ENCODE measurements around the gene BICRAL.

BICRAL gene

GRCh38 chr6:42781546-42781795 lies 381 bp upstream of the BICRAL start:
- no peak for TF ChIP-seq CTCF (IDR thresholded peaks at IDR 0.05; ENCODE audit: low read depth, low read length)
- no peak for DNase-seq (ENCODE audit: extremely low read depth, low read depth)

- peak; percentile 80 for DNase-seq (ENCODE audit: extremely low read depth, low read depth)
- TF ChIP-seq CTCF (IDR thresholded peaks at IDR 0.05; ENCODE audit: low read depth, low read length), result no peak
Measured at GRCh38 chr6:42782689-42783176, 881 bp downstream of the BICRAL start.

- no peak for DNase-seq (ENCODE audit: extremely low read depth, low read depth)
- no peak for TF ChIP-seq CTCF (IDR thresholded peaks at IDR 0.05; ENCODE audit: low read depth, low read length)
Measured at GRCh38 chr6:42783177-42783875, 1.5 kb downstream of the BICRAL start.

GRCh38 chr6:42783876-42784642 lies 2.2 kb downstream of the BICRAL start:
- no peak for DNase-seq (ENCODE audit: extremely low read depth, low read depth)
- TF ChIP-seq CTCF (IDR thresholded peaks at IDR 0.05; ENCODE audit: low read depth, low read length), result no peak

GRCh38 chr6:42784717-42785498 lies 3.1 kb downstream of the BICRAL start:
- DNase-seq (ENCODE audit: extremely low read depth, low read depth), result no peak
- no peak for TF ChIP-seq CTCF (IDR thresholded peaks at IDR 0.05; ENCODE audit: low read depth, low read length)

GRCh38 chr6:42786525-42786985 lies 4.7 kb downstream of the BICRAL start:
- DNase-seq (ENCODE audit: extremely low read depth, low read depth), result no peak
- TF ChIP-seq CTCF (IDR thresholded peaks at IDR 0.05; ENCODE audit: low read depth, low read length), result no peak

GRCh38 chr6:42787063-42787472 lies 5.2 kb downstream of the BICRAL start:
- DNase-seq (ENCODE audit: extremely low read depth, low read depth), result no peak
- TF ChIP-seq CTCF (IDR thresholded peaks at IDR 0.05; ENCODE audit: low read depth, low read length), result no peak
